KOPT-K1 (cell line): ENCODE results near the gene HORMAD2.
"Not testable (repeated sequence)": the region's sequence is repeated elsewhere in the genome, so short reads cannot be mapped to it uniquely, and the experiment has no call there.

ENCODE experiments used
- H3K27ac ChIP-seq: fragments of 200-600 bp; sonication (generic); 2 replicates; pipeline ENCODE4 v1.5.1; 2016; ENCODE audit warnings: antibody characterized with exemption, mild to moderate bottlenecking, low read depth, low read length; ENCODE audit not compliant: poor library complexity, severe bottlenecking
- H3K36me3 ChIP-seq: fragments of 200-600 bp; sonication (generic); 2 replicates; pipeline ENCODE4 v1.5.1; 2017; ENCODE audit warnings: antibody characterized with exemption, mild to moderate bottlenecking, low read length, moderate library complexity; ENCODE audit not compliant: insufficient read depth
- H3K9me3 ChIP-seq: fragments of 200-600 bp; sonication (generic); 2 replicates; pipeline ENCODE4 v1.5.1; 2017; ENCODE audit warnings: antibody characterized with exemption, low read length, mild to moderate bottlenecking; ENCODE audit not compliant: insufficient read depth, poor library complexity, severe bottlenecking

The HORMAD2 gene

GRCh38 chr22:30206944-30207343 is 126.7 kb downstream of the HORMAD2 start:
- Histone ChIP-seq H3K27ac (no peak overlapping the region), H3K36me3 (no peaks in the 10 kb centered on the region), H3K9me3 (no peaks in the 10 kb centered on the region)

GRCh38 chr22:30208631-30209603 is 128.7 kb downstream of the HORMAD2 start:
- H3K27ac ChIP-seq: peak overlapping the region; percentile 32
- no peaks in the 10 kb centered on the region for H3K36me3 ChIP-seq
- H3K9me3 ChIP-seq: no peaks in the 10 kb centered on the region

- no peaks in the 10 kb centered on the region for H3K36me3 ChIP-seq
- H3K9me3 ChIP-seq: no peaks in the 10 kb centered on the region
- peak overlapping the region; percentile 32 for H3K27ac ChIP-seq
These were observed 129.4 kb downstream of the HORMAD2 start for GRCh38 chr22:30209642-30210041.

- Histone ChIP-seq H3K36me3 (no peaks in the 10 kb centered on the region), H3K9me3 (no peaks in the 10 kb centered on the region), H3K27ac (no peak overlapping the region)
These were observed 130.1 kb downstream of the HORMAD2 start for GRCh38 chr22:30210235-30210909.

GRCh38 chr22:30211124-30211820 is 131.0 kb downstream of the HORMAD2 start:
- H3K27ac ChIP-seq: no peak overlapping the region

GRCh38 chr22:30212363-30212995 is 132.2 kb downstream of the HORMAD2 start:
- Histone ChIP-seq H3K36me3 (no peaks in the 10 kb centered on the region), H3K27ac (peak overlapping the region; percentile 24)

More at GRCh38 chr22:30211124-30211820, 131.0 kb downstream of the HORMAD2 start:
- Histone ChIP-seq H3K9me3 (no peaks in the 10 kb centered on the region), H3K36me3 (no peaks in the 10 kb centered on the region)

GRCh38 chr22:30212996-30213441 is 132.8 kb downstream of the HORMAD2 start:
- Histone ChIP-seq H3K36me3 (no peaks in the 10 kb centered on the region), H3K27ac (peak overlapping the region; percentile 10), H3K9me3 (no peaks in the 10 kb centered on the region)

More at GRCh38 chr22:30212363-30212995, 132.2 kb downstream of the HORMAD2 start:
- no peaks in the 10 kb centered on the region for H3K9me3 ChIP-seq

- no peaks in the 10 kb centered on the region for H3K36me3 ChIP-seq
- no peaks in the 10 kb centered on the region for H3K9me3 ChIP-seq
- peak overlapping the region; percentile 63 for H3K27ac ChIP-seq
These were observed 134.6 kb downstream of the HORMAD2 start for GRCh38 chr22:30214703-30215407.

GRCh38 chr22:30216272-30216671 is 136.0 kb downstream of the HORMAD2 start:
- not testable (repeated sequence) for H3K9me3 ChIP-seq, H3K36me3 ChIP-seq
- H3K27ac ChIP-seq: peak overlapping the region; percentile 41

GRCh38 chr22:30216710-30217109 is 136.4 kb downstream of the HORMAD2 start:
- H3K27ac ChIP-seq: peak overlapping the region; percentile 41
- H3K9me3 ChIP-seq: no peaks in the 10 kb centered on the region
- H3K36me3 ChIP-seq: no peaks in the 10 kb centered on the region

- H3K36me3 ChIP-seq: no peaks in the 10 kb centered on the region
- no peaks in the 10 kb centered on the region for H3K9me3 ChIP-seq
- peak overlapping the region; percentile 61 for H3K27ac ChIP-seq
These were observed 137.7 kb downstream of the HORMAD2 start for GRCh38 chr22:30217698-30218560.

GRCh38 chr22:30219049-30219654 is 138.9 kb downstream of the HORMAD2 start:
- no peaks in the 10 kb centered on the region for H3K36me3 ChIP-seq
- H3K27ac ChIP-seq: peak overlapping the region; percentile 99
- no peaks in the 10 kb centered on the region for H3K9me3 ChIP-seq

- H3K36me3 ChIP-seq: no peaks in the 10 kb centered on the region
- peak overlapping the region; percentile 99 for H3K27ac ChIP-seq
- no peaks in the 10 kb centered on the region for H3K9me3 ChIP-seq
These were observed 139.5 kb downstream of the HORMAD2 start for GRCh38 chr22:30219668-30220278.
